ENCODE measurements around the gene ARHGAP42.

- no peak for TF ChIP-seq EP300 (IDR thresholded peaks at IDR 0.05)
- TF ChIP-seq, protein P1, sequence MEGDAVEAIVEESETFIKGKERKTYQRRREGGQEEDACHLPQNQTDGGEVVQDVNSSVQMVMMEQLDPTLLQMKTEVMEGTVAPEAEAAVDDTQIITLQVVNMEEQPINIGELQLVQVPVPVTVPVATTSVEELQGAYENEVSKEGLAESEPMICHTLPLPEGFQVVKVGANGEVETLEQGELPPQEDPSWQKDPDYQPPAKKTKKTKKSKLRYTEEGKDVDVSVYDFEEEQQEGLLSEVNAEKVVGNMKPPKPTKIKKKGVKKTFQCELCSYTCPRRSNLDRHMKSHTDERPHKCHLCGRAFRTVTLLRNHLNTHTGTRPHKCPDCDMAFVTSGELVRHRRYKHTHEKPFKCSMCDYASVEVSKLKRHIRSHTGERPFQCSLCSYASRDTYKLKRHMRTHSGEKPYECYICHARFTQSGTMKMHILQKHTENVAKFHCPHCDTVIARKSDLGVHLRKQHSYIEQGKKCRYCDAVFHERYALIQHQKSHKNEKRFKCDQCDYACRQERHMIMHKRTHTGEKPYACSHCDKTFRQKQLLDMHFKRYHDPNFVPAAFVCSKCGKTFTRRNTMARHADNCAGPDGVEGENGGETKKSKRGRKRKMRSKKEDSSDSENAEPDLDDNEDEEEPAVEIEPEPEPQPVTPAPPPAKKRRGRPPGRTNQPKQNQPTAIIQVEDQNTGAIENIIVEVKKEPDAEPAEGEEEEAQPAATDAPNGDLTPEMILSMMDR (IDR thresholded peaks at IDR 0.05): no peak
Observed at GRCh38 chr11:100760744-100761143, 73.7 kb downstream of the ARHGAP42 start.

Data from stomach (tissue), 4 donors.